A549 treated with CORT108297 at 1 μM for 4 hours (cell line): ENCODE data around the gene CPXM1. TPM values are rescaled to one million over a fixed set of nuclear protein-coding genes. Genes with fewer than 3 reads are reported as not detected.

ENCODE experiments used
- total RNA-seq: library from RNA; stranded (reverse); fragments of 200-300 nt; extraction: Qiagen RNA extraction; gene quantifications from 5 replicates; pipeline ENCODE4 v1.2.3, GENCODE V29; 2022

The CPXM1 gene
- total RNA-seq: 0.02 TPM in 1 of 5 replicates, not detected in the others

DNA sequence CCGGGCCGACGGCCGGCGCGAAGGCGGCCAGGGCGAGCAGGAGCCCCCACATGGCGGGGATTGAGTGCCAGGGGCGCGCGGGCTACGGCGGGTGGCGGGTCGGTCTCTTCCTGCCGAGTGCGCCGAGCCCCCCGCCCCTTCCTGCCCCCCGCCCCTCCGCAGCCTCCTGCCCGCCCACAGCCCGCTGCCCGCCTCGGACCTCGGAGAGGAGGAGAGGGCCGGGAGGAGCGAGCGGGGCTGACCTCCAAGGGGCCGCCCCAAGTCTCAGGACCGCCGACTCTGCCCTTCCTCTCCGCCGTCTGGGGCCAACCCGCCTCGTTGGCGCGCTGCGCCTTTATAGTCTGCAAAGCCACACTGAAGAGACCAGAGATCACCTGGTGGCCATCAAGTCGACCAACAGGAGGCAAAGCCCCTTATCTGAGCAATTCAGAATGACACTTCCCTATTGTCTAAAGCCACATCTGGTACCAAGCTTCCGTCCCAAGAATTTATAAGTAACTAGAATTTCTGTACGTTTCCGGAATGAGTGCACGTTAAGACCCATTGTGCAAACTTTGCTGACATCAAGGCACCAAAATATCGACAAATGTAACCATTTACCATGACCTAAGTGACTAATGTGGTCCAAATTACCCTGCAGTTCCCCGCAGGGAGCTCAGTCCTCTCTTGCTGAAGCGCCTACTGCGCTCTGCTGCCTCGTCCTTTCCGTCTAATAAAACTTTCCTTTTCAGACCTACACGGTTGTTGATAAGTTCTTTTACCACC lies at the start of gene CPXM1:
TSS of gene CPXM1 (minus strand) at position 107 of the 765 bp plus-strand sequence. CDS start at position 52, 55 bp downstream.

DNA sequence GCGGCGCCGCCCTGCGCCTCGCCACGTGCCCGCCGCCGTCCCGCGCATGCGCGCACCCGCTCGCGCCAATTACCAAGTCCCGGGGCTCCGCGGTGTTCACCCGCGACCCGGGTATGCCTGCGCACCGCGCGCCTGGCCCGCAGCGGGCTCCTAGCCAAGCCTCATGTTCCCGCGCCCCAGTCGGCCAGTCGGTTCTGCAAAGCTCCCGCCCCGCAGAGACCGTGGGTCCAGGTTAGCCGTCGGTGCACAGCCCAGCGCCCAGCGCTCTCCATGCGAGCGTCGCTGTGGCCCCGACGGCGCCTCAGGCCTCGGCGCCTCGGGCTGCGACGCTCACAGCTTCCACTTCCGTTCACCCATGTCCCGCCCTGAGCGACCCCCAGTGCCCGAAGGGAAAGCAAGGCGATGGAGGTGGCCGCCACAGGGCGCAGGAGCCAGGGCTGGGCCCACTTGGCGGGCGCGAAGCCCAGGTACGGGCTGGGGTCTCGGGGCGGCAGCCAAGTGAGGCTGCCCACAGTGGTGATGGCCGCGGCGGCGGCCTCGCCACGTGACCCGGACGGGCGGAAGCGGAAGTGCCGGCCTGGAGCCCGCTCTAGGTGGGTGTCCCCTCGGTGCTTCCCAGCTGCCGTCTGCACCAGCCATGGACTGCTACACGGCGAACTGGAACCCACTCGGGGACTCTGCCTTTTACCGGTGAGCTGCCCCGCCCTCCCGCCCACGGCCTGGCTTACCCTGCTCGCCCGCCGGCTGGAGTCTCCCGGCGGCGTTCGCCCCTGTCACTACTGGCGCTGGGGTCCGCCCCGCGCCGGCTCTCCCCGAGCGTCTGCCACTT lies 39.9 kb upstream of the CPXM1 start, which contains the start of the genes PCED1A and VPS16:
TSS of gene PCED1A (minus strand) at position 518 of the 829 bp plus-strand sequence. CDS start 743 bp downstream, outside the sequence.
TSS of gene VPS16 (plus strand) at position 608 of the 829 bp plus-strand sequence. CDS start at position 638, 30 bp downstream.

DNA sequence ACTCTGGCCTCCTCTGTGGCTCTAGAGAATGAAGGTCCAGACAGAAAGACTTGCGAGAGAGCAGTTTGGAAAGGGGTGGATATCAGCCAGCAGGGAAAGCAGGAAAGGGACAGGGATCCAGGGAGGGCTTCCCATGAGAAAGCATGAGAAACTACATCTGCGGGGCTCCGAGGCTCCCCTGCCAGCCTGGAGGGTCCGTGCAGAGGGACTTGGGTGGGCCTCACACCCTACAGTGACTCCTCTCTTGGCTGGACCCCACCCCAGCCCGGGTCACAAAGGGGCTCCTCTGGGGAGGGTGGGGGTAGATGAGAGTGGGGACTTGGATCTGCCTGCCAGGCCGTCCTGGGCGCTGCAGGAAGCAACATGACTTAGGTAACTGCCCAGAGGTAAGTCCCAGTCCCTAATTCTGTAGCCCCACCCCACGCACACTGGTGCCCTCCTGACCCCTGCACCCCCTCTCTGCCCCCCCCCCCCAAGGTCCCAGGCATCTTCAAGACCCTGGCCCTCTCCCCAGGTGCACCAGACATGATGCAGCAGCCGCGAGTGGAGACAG lies 15.7 kb upstream of the CPXM1 start, which contains the start of gene TMEM239:
TSS of gene TMEM239 (plus strand) at position 335 of the 553 bp plus-strand sequence. CDS start at position 526, 191 bp downstream.

DNA sequence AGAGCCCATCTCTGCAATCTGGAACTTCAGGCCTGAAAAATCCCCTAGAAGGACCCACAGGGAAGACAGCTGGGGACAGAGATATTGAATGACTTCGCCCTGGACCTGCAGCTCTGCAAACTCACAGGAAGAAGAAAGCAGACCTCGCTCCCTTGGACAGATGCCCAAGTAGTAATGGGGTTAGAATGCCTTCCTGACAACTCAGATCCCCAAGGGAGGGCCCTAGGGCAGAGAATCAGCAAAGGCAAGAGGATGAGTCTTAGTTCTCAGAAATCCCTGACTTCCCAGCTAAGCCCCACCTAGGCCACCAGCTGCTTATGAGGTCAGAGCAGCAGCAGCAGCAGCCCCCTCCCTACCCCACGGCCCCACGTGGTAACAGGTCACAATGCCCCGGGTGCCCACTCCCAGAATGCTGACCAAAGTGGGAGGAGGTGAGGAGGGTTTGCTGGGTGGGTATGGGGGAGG lies 14.2 kb upstream of the CPXM1 start, which contains the start of gene C20orf141:
TSS of gene C20orf141 (plus strand) at position 401 of the 465 bp plus-strand sequence. CDS start 198 bp downstream, outside the sequence.

Other genes starting within 250 kb of the CPXM1 start
- gene NOP56, start 148.0 kb downstream of the CPXM1 start, total RNA-seq: 565 to 652 TPM (median 610 TPM) in 5 replicates
- gene IDH3B, start 136.4 kb downstream of the CPXM1 start, total RNA-seq: 126 to 138 TPM (median 135 TPM) in 5 replicates
- gene EBF4, start 107.8 kb downstream of the CPXM1 start, total RNA-seq: 2.5 to 3.9 TPM (median 3.0 TPM) in 5 replicates
- gene C20orf141, start 14.4 kb upstream of the CPXM1 start, total RNA-seq: 0.28 to 0.44 TPM (median 0.38 TPM) in 4 of 5 replicates, not detected in the other
- gene TMEM239, start 15.7 kb upstream of the CPXM1 start, total RNA-seq: not detected in 5 replicates
- 18.7 to 33.4 TPM (median 30.2 TPM) in 5 replicates for gene PCED1A, start 40.0 kb upstream of the CPXM1 start, total RNA-seq
- 23.5 to 36.6 TPM (median 32.9 TPM) in 5 replicates for gene VPS16, start 40.1 kb upstream of the CPXM1 start, total RNA-seq
- gene PTPRA, start 72.9 kb upstream of the CPXM1 start, total RNA-seq: 30.7 to 38.2 TPM (median 37.8 TPM) in 5 replicates
- gene GNRH2, start 243.0 kb upstream of the CPXM1 start, total RNA-seq: 0.12 to 0.53 TPM (median 0.26 TPM) in 4 of 5 replicates, not detected in the other
- gene MRPS26, start 245.4 kb upstream of the CPXM1 start, total RNA-seq: 105 to 165 TPM (median 158 TPM) in 5 replicates